WTC11 (cell line): ENCODE data around the gene DDX51. TPM values are rescaled to one million over a fixed set of nuclear protein-coding genes. Genes with fewer than 3 reads are reported as not detected.

ENCODE experiments used
- ATAC-seq: fragments of 200-7000 bp; cut with Tn5 transposase; 2 replicates; pipeline ENCODE4 v1.10.0; 2021; ENCODE audit warnings: mild to moderate bottlenecking, moderate library complexity
- CTCF ChIA-PET: fragments of 300-600 bp; sonication (Branson Sonifier 250); formaldehyde crosslinking; loops from one replicate; lab custom pipeline; 2021; ENCODE audit warnings: antibody characterized with exemption; lab: Charles Lee
- POLR2A ChIA-PET: fragments of 350-600 bp; sonication (Branson Sonifier 250); formaldehyde crosslinking; loops from one replicate; lab custom pipeline; 2021; ENCODE audit warnings: antibody characterized with exemption; lab: Charles Lee
- DNase-seq: peaks from one replicate; pipeline ENCODE4 v3.0.0; 2021; ENCODE audit warnings: low spot score
- H3K27ac Mint-ChIP-seq: 2 replicates; pipeline ENCODE4 v1.8.0; 2021; ENCODE audit warnings: mixed read lengths
- H3K27me3 Mint-ChIP-seq: 2 replicates; pipeline ENCODE4 v1.8.0; 2021; ENCODE audit warnings: low read depth, mild to moderate bottlenecking, moderate library complexity, mixed read lengths
- H3K36me3 Mint-ChIP-seq: 2 replicates; pipeline ENCODE4 v1.8.0; 2021; ENCODE audit warnings: mixed read lengths
- H3K4me1 Mint-ChIP-seq: 2 replicates; pipeline ENCODE4 v1.8.0; 2022; ENCODE audit warnings: mixed read lengths
- H3K4me3 Mint-ChIP-seq: 2 replicates; pipeline ENCODE4 v1.8.0; 2021; ENCODE audit warnings: mild to moderate bottlenecking, moderate library complexity, mixed read lengths
- H3K9me3 Mint-ChIP-seq: 2 replicates; pipeline ENCODE4 v1.8.0; 2021; ENCODE audit warnings: mixed read lengths
- AFF4 ChIP-seq: sonication (generic); formaldehyde crosslinking; IDR thresholded peaks from 2 replicates; pipeline ENCODE4 v1.8.1; 2023; ENCODE audit warnings: mild to moderate bottlenecking, missing genetic modification reagents, borderline replicate concordance
- CBFB ChIP-seq: sonication (generic); formaldehyde crosslinking; IDR thresholded peaks from 2 replicates; pipeline ENCODE4 v1.8.1; 2022; ENCODE audit warnings: mild to moderate bottlenecking, low read depth, missing genetic modification reagents
- CDX4 ChIP-seq: fragments of 250-450 bp; sonication (Bioruptor Pico); IDR thresholded peaks from 2 replicates; pipeline ENCODE4 v1.9.0; 2021; ENCODE audit warnings: moderate library complexity, mild to moderate bottlenecking, inconsistent platforms, borderline replicate concordance
- CTCF ChIP-seq: fragments of 200-600 bp; IDR thresholded peaks from 2 replicates; pipeline ENCODE4 v1.8.0; 2022; ENCODE audit warnings: antibody characterized with exemption
- ESRRA ChIP-seq: sonication (generic); formaldehyde crosslinking; IDR thresholded peaks from 2 replicates; pipeline ENCODE4 v1.8.1; 2022; ENCODE audit warnings: mild to moderate bottlenecking, missing genetic modification reagents, borderline replicate concordance
- GABPB1 ChIP-seq: sonication (generic); formaldehyde crosslinking; IDR thresholded peaks from 2 replicates; pipeline ENCODE4 v1.8.1; 2023; ENCODE audit warnings: mild to moderate bottlenecking, missing genetic modification reagents
- GTF2I ChIP-seq: fragments of 250-450 bp; sonication (Bioruptor Pico); conservative IDR thresholded peaks from 2 replicates; pipeline ENCODE4 v1.4.0; 2021; ENCODE audit warnings: mild to moderate bottlenecking
- IRF1 ChIP-seq: sonication (generic); formaldehyde crosslinking; IDR thresholded peaks from 2 replicates; pipeline ENCODE4 v1.8.0; 2023; ENCODE audit warnings: missing genetic modification reagents
- IRF2 ChIP-seq: sonication (generic); formaldehyde crosslinking; IDR thresholded peaks from 2 replicates; pipeline ENCODE4 v1.8.0; 2022; ENCODE audit warnings: low read depth, missing genetic modification reagents, borderline replicate concordance
- NFATC4 ChIP-seq: fragments of 250-450 bp; sonication (Bioruptor Pico); IDR thresholded peaks from 2 replicates; pipeline ENCODE4 v1.9.0; 2021; ENCODE audit warnings: mild to moderate bottlenecking
- RORB ChIP-seq: fragments of 250-450 bp; sonication (Bioruptor Pico); IDR thresholded peaks from 2 replicates; pipeline ENCODE4 v1.9.0; 2021; ENCODE audit warnings: mild to moderate bottlenecking
- SMAD3 ChIP-seq: sonication (generic); formaldehyde crosslinking; IDR thresholded peaks from 2 replicates; pipeline ENCODE4 v1.8.0; 2022; ENCODE audit warnings: missing genetic modification reagents, mild to moderate bottlenecking, borderline replicate concordance
- SOX15 ChIP-seq: fragments of 250-450 bp; sonication (Bioruptor Pico); IDR thresholded peaks from 2 replicates; pipeline ENCODE4 v1.9.0; 2021; ENCODE audit warnings: mild to moderate bottlenecking
- SP1 ChIP-seq: sonication (generic); formaldehyde crosslinking; conservative IDR thresholded peaks from 2 replicates; pipeline ENCODE4 v1.8.1; 2022; ENCODE audit warnings: missing genetic modification reagents
- STAT6 ChIP-seq: sonication (generic); formaldehyde crosslinking; conservative IDR thresholded peaks from 2 replicates; pipeline ENCODE4 v1.8.1; 2023; ENCODE audit warnings: mild to moderate bottlenecking, low read depth, missing genetic modification reagents, moderate library complexity
- TEAD4 ChIP-seq: sonication (generic); formaldehyde crosslinking; IDR thresholded peaks from 2 replicates; pipeline ENCODE4 v1.8.0; 2022; ENCODE audit warnings: mild to moderate bottlenecking, missing genetic modification reagents
- USF2 ChIP-seq: sonication (generic); formaldehyde crosslinking; IDR thresholded peaks from 2 replicates; pipeline ENCODE4 v1.8.1; 2023; ENCODE audit warnings: mild to moderate bottlenecking, missing genetic modification reagents, moderate library complexity
- ZBTB43 ChIP-seq: sonication (generic); formaldehyde crosslinking; IDR thresholded peaks from 2 replicates; pipeline ENCODE4 v1.8.1; 2023; ENCODE audit warnings: mild to moderate bottlenecking, missing genetic modification reagents
- ZMAT4 ChIP-seq: fragments of 250-450 bp; sonication (Bioruptor Pico); IDR thresholded peaks from 2 replicates; pipeline ENCODE4 v1.9.0; 2021; ENCODE audit warnings: mild to moderate bottlenecking
- ZNF263 ChIP-seq: sonication (generic); formaldehyde crosslinking; IDR thresholded peaks from 2 replicates; pipeline ENCODE4 v1.8.1; 2022; ENCODE audit warnings: low read depth, mild to moderate bottlenecking, moderate library complexity, missing genetic modification reagents
- ZNF425 ChIP-seq: fragments of 250-450 bp; sonication (Bioruptor Pico); conservative IDR thresholded peaks from 2 replicates; pipeline ENCODE4 v1.9.0; 2021; ENCODE audit warnings: mild to moderate bottlenecking
- total RNA-seq: library from RNA; stranded (reverse); gene quantifications from 3 replicates; pipeline ENCODE4 v1.2.3, GENCODE V29; 2021

Gene DDX51
- total RNA-seq, 1 experiment from 2014 or later = 32.7 TPM

- TF ChIP-seq GABPB1 (CRISPR knock-in tag) (no peak), RORB (no peak), CBFB (CRISPR knock-in tag) (no peak)
Observed at GRCh38 chr12:132108211-132108832, 35.8 kb downstream of the DDX51 start (continued).

GRCh38 chr12:132106921-132107320 lies 37.2 kb downstream of the DDX51 start:
- ChIA-PET POLR2A (no interaction called here), CTCF (no interaction called here)
- no peak for DNase-seq
- peaks cover 8% of the 10 kb centered on the region for H3K4me1 Mint-ChIP-seq
- ATAC-seq = no peak
- H3K9me3 Mint-ChIP-seq = no peaks in the 10 kb centered on the region
- H3K36me3 Mint-ChIP-seq = peaks cover 25% of the 10 kb centered on the region
- no peaks in the 10 kb centered on the region for H3K27me3 Mint-ChIP-seq
- H3K4me3 Mint-ChIP-seq = no peak overlapping the region
- no peak overlapping the region for H3K27ac Mint-ChIP-seq
- TF ChIP-seq SMAD3 (CRISPR knock-in tag) (no peak), ZBTB43 (CRISPR knock-in tag) (no peak), ESRRA (CRISPR knock-in tag) (no peak), SP1 (no peak), AFF4 (CRISPR knock-in tag) (no peak), NFATC4 (CRISPR knock-in tag) (no peak), SOX15 (CRISPR knock-in tag) (no peak), TEAD4 (no peak), ZNF263 (CRISPR knock-in tag) (no peak), ZMAT4 (CRISPR knock-in tag) (no peak), STAT6 (no peak), ZNF425 (CRISPR knock-in tag) (no peak), CTCF (no peak), USF2 (no peak), IRF1 (no peak), GTF2I (CRISPR knock-in tag) (no peak), CDX4 (CRISPR knock-in tag) (no peak), IRF2 (CRISPR knock-in tag) (no peak)
